ENCODE measurements around the gene RAD51. TPM values are rescaled to one million over a fixed set of nuclear protein-coding genes. Genes with fewer than 3 reads are reported as not detected.
A peak's percentile ranks its signal among the peaks of the same experiment; 100 is the strongest.

RAD51 gene
- total RNA-seq, 3 donors from 2014 or later, result 2.9 to 13.1 (median 8.3) TPM

GRCh38 chr15:40755812-40756208 is 60.8 kb downstream of the RAD51 start:
- DNase-seq (no peak), ATAC-seq (no peak)
- H3K9me3 ChIP-seq, result no peaks in the 10 kb centered on the region
- H3K4me1 ChIP-seq (ENCODE audit: low read depth), result peaks cover 12% of the 10 kb centered on the region
- no peak overlapping the region for H3K4me3 ChIP-seq
- TF ChIP-seq, protein P1, sequence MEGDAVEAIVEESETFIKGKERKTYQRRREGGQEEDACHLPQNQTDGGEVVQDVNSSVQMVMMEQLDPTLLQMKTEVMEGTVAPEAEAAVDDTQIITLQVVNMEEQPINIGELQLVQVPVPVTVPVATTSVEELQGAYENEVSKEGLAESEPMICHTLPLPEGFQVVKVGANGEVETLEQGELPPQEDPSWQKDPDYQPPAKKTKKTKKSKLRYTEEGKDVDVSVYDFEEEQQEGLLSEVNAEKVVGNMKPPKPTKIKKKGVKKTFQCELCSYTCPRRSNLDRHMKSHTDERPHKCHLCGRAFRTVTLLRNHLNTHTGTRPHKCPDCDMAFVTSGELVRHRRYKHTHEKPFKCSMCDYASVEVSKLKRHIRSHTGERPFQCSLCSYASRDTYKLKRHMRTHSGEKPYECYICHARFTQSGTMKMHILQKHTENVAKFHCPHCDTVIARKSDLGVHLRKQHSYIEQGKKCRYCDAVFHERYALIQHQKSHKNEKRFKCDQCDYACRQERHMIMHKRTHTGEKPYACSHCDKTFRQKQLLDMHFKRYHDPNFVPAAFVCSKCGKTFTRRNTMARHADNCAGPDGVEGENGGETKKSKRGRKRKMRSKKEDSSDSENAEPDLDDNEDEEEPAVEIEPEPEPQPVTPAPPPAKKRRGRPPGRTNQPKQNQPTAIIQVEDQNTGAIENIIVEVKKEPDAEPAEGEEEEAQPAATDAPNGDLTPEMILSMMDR (IDR thresholded peaks at IDR 0.05), result no peak
- intact Hi-C loops (cut with DNase I, micrococcal nuclease), result no loop called here
- H3K36me3 ChIP-seq (ENCODE audit: low read depth), result no peaks in the 10 kb centered on the region

DNA sequence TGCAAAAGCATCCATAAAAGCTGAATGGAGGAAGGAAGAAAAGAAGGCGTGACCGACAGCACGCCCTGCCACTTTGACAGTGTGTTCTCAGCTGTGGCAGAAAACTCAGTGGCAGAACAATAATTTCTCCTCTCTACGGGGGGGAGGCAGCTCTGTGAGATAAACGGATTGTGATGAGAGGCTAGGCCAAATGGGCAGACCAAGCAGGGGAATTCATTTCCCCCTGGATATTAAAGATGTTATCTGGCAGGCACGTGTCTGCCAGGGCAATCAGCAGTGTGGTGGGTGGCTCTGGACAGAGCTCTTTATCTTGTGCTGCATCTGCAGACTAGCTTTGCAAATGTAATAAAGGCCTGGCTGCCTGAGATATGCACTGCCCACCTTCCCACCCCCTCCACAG is 62.0 kb downstream of the RAD51 start:
- H3K9me3 ChIP-seq, result no peaks in the 10 kb centered on the region
- no peaks in the 10 kb centered on the region for H3K36me3 ChIP-seq (ENCODE audit: low read depth)
- ATAC-seq (no peak), DNase-seq (no peak)
- TF ChIP-seq, protein P1 (IDR thresholded peaks at IDR 0.05), result no peak
- intact Hi-C loops (cut with DNase I, micrococcal nuclease), result no loop called here
- peaks cover 12% of the 10 kb centered on the region for H3K4me1 ChIP-seq (ENCODE audit: low read depth)
- no peak overlapping the region for H3K4me3 ChIP-seq

DNA sequence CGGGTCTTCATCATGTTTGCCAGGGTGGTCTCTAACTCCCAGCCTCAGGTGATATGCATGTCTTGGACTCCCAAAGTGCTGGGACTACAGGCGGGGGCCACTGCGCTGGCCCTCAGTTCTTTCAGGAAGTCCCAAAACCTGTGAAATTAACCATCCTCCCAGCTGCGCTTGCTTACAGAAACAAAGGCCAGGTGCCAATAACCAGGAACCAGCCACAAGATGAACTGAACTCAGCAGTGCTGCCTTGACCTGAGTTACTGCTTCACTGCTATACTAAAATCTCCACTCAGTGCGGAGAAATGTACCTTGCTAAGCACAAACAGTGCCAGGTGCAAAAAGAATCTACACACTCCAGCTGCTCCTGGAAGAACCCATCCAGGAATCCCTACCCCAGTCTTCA is 65.0 kb downstream of the RAD51 start:
- Histone ChIP-seq H3K4me1 (ENCODE audit: low read depth) (peaks cover 12% of the 10 kb centered on the region), H3K9me3 (no peaks in the 10 kb centered on the region), H3K4me3 (no peak overlapping the region), H3K36me3 (ENCODE audit: low read depth) (no peaks in the 10 kb centered on the region)
- DNase-seq, result no peak
- TF ChIP-seq, protein P1 (IDR thresholded peaks at IDR 0.05), result no peak
- no peak for ATAC-seq
- intact Hi-C loops (cut with DNase I, micrococcal nuclease), result no loop called here

DNA sequence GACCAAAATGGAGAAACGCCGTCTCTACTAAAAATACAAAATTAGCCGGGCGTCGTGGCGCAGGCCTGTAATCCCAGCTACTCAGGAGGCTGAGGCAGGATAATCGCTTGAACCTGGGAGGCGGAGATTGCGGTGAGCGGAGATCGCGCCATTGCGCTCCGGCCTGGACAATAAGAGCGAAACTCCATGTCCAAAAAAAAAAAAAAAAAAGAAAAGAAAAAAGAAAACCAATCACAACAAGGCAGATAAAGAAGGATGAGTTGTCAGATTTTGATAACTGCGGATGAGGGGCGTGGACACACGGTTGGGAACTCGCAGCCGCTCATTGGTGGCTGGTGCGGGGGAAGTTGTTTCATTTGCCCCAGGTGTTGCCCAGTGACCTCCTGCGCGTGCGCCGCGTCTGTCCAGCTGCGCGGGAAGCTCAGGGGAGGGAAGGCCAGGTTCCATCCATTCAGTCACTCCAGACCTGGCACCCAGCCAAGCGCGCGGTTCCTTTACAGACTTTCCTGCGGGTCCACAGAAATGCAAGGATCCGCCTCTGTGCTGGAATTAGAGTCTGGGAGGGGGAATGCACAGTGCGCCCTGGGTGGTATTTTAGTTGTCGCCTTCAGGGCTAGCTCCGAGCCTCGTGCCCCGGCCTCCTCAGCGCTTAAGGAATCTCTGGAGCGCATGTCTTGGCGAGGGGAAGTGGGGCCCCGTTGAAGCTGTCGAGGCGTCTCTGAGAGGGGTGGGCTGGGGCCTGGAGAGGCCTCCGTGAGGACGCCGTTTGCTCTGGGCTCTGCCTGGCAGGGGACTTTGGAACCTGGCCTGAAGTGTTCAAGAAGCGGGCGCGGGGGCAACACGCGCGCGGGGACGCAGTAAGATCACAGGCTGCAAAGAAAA is 68.2 kb downstream of the RAD51 start:
- no peaks in the 10 kb centered on the region for H3K36me3 ChIP-seq (ENCODE audit: low read depth)
- TF ChIP-seq, protein P1 (IDR thresholded peaks at IDR 0.05), result no peak
- no peaks in the 10 kb centered on the region for H3K9me3 ChIP-seq
- peaks cover 31% of the 10 kb centered on the region for H3K4me1 ChIP-seq (ENCODE audit: low read depth)
- intact Hi-C loops (cut with DNase I, micrococcal nuclease), result no loop called here
- H3K4me3 ChIP-seq, result peak overlapping the region; percentile 12
- peak; percentile 53 for ATAC-seq
- DNase-seq, result peak; percentile 87 to 90 (median 88)

- TF ChIP-seq, protein P1 (IDR thresholded peaks at IDR 0.05), result no peak
- peak; percentile 85 to 91 (median 91) for DNase-seq
- H3K36me3 ChIP-seq (ENCODE audit: low read depth), result no peaks in the 10 kb centered on the region
- intact Hi-C loops (cut with DNase I, micrococcal nuclease), result no loop called here
- H3K4me1 ChIP-seq (ENCODE audit: low read depth), result peaks cover 39% of the 10 kb centered on the region
- H3K9me3 ChIP-seq, result no peaks in the 10 kb centered on the region
- H3K4me3 ChIP-seq, result peak within 1 kb of the TSS; percentile 12
- ATAC-seq, result peak; percentile 79
Observed at GRCh38 chr15:40763801-40764628, 69.0 kb downstream of the RAD51 start, which contains the start of gene GCHFR. Gene GCHFR, plus strand, starts transcription at chr15:40764068. Its CDS starts 113 bp downstream, at chr15:40764181.

Data from mucosa of descending colon (tissue), 3 donors.